MM.1S (cell line): ENCODE measurements around the gene CDH4.

Experiments used
- DNase-seq: peaks from one replicate; pipeline ENCODE4 v3.0.0-alpha.2; 2015
- H2AFZ ChIP-seq: fragments of 300-600 bp; sonication (generic); 2 replicates; pipeline ENCODE4 v1.6.0; 2016; ENCODE audit warnings: antibody characterized with exemption, low read length
- H3F3A ChIP-seq: fragments of 300-600 bp; sonication (generic); 2 replicates; pipeline ENCODE4 v1.6.1; 2016; ENCODE audit warnings: mild to moderate bottlenecking, antibody characterized with exemption, low read length, moderate library complexity, mixed read lengths; ENCODE audit not compliant: insufficient read depth
- H3K27ac ChIP-seq: fragments of 300-600 bp; sonication (generic); 2 replicates; pipeline ENCODE4 v1.5.1; 2016; ENCODE audit warnings: mild to moderate bottlenecking, low read length
- H3K27me3 ChIP-seq: fragments of 300-600 bp; sonication (generic); replicated peaks from 2 replicates; pipeline ENCODE4 v1.6.0; 2016; ENCODE audit warnings: low read length; ENCODE audit not compliant: insufficient read depth
- H3K36me3 ChIP-seq: fragments of 300-600 bp; sonication (generic); replicated peaks from 2 replicates; pipeline ENCODE4 v1.6.1; 2016; ENCODE audit warnings: mild to moderate bottlenecking, low read length, mixed read lengths; ENCODE audit not compliant: insufficient read depth
- H3K4me1 ChIP-seq: fragments of 300-600 bp; sonication (generic); 2 replicates; pipeline ENCODE4 v1.6.1; 2016; ENCODE audit warnings: low read length, mixed read lengths
- H3K4me2 ChIP-seq: fragments of 300-600 bp; sonication (generic); 2 replicates; pipeline ENCODE4 v1.6.0; 2016; ENCODE audit warnings: low read depth, low read length
- H3K4me3 ChIP-seq: fragments of 300-600 bp; sonication (generic); 2 replicates; pipeline ENCODE4 v1.5.1; 2016; ENCODE audit warnings: low read length, mixed read lengths
- H3K79me2 ChIP-seq: fragments of 300-600 bp; sonication (generic); 2 replicates; pipeline ENCODE4 v1.6.1; 2016; ENCODE audit warnings: mixed run types, low read length, mixed read lengths
- H3K9ac ChIP-seq: fragments of 300-600 bp; sonication (generic); 2 replicates; pipeline ENCODE4 v1.6.1; 2016; ENCODE audit warnings: low read length, mixed read lengths
- H3K9me2 ChIP-seq: fragments of 300-600 bp; sonication (generic); replicated peaks from 2 replicates; pipeline ENCODE4 v1.6.1; 2016; ENCODE audit warnings: mild to moderate bottlenecking, low read length, mixed read lengths; ENCODE audit not compliant: insufficient read depth
- H3K9me3 ChIP-seq: fragments of 300-600 bp; sonication (generic); replicated peaks from 2 replicates; pipeline ENCODE4 v1.6.1; 2016; ENCODE audit warnings: mild to moderate bottlenecking, low read length, mixed read lengths; ENCODE audit not compliant: insufficient read depth
- H4K20me1 ChIP-seq: fragments of 300-600 bp; sonication (generic); 2 replicates; pipeline ENCODE4 v1.6.1; 2016; ENCODE audit warnings: mild to moderate bottlenecking, low read length, moderate library complexity, mixed read lengths; ENCODE audit not compliant: insufficient read depth
- EZH2 ChIP-seq: fragments of 300-600 bp; sonication (generic); optimal IDR thresholded peaks from 2 replicates; pipeline ENCODE3; 2017; ENCODE audit warnings: low read depth, mild to moderate bottlenecking, antibody characterized with exemption, low read length, mixed read lengths
- EZH2phosphoT487 ChIP-seq: fragments of 300-600 bp; sonication (generic); IDR thresholded peaks from 2 replicates; pipeline ENCODE4 v1.6.1; 2018; ENCODE audit warnings: antibody characterized with exemption, low read length
- TF ChIP-seq, protein P1 (sequence below): fragments of 300-600 bp; sonication (generic); IDR thresholded peaks from 2 replicates; pipeline ENCODE4 v1.5.1; 2016; ENCODE audit warnings: antibody characterized with exemption, low read length, mixed read lengths

The CDH4 gene

GRCh38 chr20:61799394-61799923, 547.4 kb downstream of the CDH4 start:
- no peak overlapping the region for H3K4me3 ChIP-seq

GRCh38 chr20:61799928-61800327, 547.9 kb downstream of the CDH4 start:
- Histone ChIP-seq H4K20me1 (no peaks in the 10 kb centered on the region), H3K27ac (no peak overlapping the region)

More at GRCh38 chr20:61799394-61799923, 547.4 kb downstream of the CDH4 start:
- Histone ChIP-seq H3K4me1 (no peaks in the 10 kb centered on the region), H2AFZ (no peak overlapping the region), H3K27ac (no peak overlapping the region), H3K36me3 (no peaks in the 10 kb centered on the region), H3K9me3 (no peaks in the 10 kb centered on the region), H3F3A (no peaks in the 10 kb centered on the region), H3K4me2 (no peak overlapping the region), H3K27me3 (peaks cover 92% of the 10 kb centered on the region), H3K79me2 (no peaks in the 10 kb centered on the region), H3K9ac (no peak overlapping the region), H4K20me1 (no peaks in the 10 kb centered on the region), H3K9me2 (no peaks in the 10 kb centered on the region)
- DNase-seq, result no peak
- TF ChIP-seq EZH2 (no peak), EZH2phosphoT487 (no peak)
- TF ChIP-seq, protein P1, sequence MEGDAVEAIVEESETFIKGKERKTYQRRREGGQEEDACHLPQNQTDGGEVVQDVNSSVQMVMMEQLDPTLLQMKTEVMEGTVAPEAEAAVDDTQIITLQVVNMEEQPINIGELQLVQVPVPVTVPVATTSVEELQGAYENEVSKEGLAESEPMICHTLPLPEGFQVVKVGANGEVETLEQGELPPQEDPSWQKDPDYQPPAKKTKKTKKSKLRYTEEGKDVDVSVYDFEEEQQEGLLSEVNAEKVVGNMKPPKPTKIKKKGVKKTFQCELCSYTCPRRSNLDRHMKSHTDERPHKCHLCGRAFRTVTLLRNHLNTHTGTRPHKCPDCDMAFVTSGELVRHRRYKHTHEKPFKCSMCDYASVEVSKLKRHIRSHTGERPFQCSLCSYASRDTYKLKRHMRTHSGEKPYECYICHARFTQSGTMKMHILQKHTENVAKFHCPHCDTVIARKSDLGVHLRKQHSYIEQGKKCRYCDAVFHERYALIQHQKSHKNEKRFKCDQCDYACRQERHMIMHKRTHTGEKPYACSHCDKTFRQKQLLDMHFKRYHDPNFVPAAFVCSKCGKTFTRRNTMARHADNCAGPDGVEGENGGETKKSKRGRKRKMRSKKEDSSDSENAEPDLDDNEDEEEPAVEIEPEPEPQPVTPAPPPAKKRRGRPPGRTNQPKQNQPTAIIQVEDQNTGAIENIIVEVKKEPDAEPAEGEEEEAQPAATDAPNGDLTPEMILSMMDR, result no peak

DNA sequence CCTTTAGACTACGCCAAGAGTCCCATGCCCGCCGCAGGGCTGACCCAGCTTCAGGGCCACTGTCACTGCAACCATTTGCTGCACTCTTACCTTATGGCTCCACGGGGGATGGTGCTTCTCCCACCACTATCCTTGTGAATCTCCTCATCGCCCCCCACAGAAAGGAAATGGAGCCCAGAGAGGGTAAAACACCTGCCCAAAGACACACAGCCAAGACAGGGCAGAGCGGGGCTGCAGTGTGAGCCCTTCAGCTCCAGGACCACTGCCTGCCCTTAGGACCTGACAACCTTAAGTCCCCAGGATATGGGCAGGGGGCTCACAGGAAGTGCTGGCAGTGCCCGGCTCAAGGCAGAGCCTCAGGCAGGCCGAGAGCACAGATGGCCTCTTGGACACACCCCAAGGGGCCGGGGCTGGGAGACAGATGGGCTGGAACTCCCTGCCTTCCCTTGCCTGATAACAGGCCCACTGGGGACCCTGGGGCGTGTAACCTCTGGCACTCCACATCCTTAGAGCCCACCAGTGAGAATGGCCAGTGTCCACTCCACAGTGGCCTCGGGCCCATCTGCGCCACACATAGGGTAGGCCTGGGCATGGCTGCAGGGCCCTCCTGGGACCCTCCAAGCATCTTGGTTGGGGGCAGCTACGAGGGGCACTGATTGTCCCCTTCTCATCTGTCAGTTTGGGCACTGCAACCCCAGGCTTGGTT, 548.5 kb downstream of the CDH4 start:
- Histone ChIP-seq H3K9me2 (no peaks in the 10 kb centered on the region), H3F3A (no peaks in the 10 kb centered on the region), H3K4me1 (no peaks in the 10 kb centered on the region), H3K9ac (no peak overlapping the region), H3K4me2 (no peak overlapping the region), H3K27ac (no peak overlapping the region), H3K36me3 (no peaks in the 10 kb centered on the region), H3K4me3 (no peak overlapping the region), H2AFZ (no peak overlapping the region), H4K20me1 (no peaks in the 10 kb centered on the region), H3K9me3 (no peaks in the 10 kb centered on the region), H3K27me3 (peaks cover 100% of the 10 kb centered on the region), H3K79me2 (no peaks in the 10 kb centered on the region)
- no peak for DNase-seq
- no peak for TF ChIP-seq EZH2
- TF ChIP-seq, protein P1, result no peak
- no peak for TF ChIP-seq EZH2phosphoT487

More at GRCh38 chr20:61799928-61800327, 547.9 kb downstream of the CDH4 start:
- H3K4me3 ChIP-seq, result no peak overlapping the region
- peaks cover 94% of the 10 kb centered on the region for H3K27me3 ChIP-seq
- no peaks in the 10 kb centered on the region for H3F3A ChIP-seq
- H3K36me3 ChIP-seq, result no peaks in the 10 kb centered on the region
- no peaks in the 10 kb centered on the region for H3K9me2 ChIP-seq
- no peaks in the 10 kb centered on the region for H3K79me2 ChIP-seq
- no peak overlapping the region for H2AFZ ChIP-seq
- no peaks in the 10 kb centered on the region for H3K9me3 ChIP-seq
- no peaks in the 10 kb centered on the region for H3K4me1 ChIP-seq
- H3K9ac ChIP-seq, result no peak overlapping the region
- no peak for TF ChIP-seq EZH2phosphoT487
- TF ChIP-seq EZH2, result no peak
- TF ChIP-seq, protein P1, result no peak
- H3K4me2 ChIP-seq, result no peak overlapping the region
- DNase-seq, result no peak
